ENCODE data around the gene ABCC6.
"Not testable (repeated sequence)": the region's sequence is repeated elsewhere in the genome, so short reads cannot be mapped to it uniquely, and the experiment has no call there.

ABCC6 gene

GRCh38 chr16:16197966-16198365 lies 25.3 kb downstream of the ABCC6 start:
- H3K27ac ChIP-seq = no peak overlapping the region
- no peak for TF ChIP-seq CTCF (conservative IDR thresholded peaks at IDR 0.05)

GRCh38 chr16:16197331-16197730 lies 26.0 kb downstream of the ABCC6 start:
- TF ChIP-seq CTCF (conservative IDR thresholded peaks at IDR 0.05) = no peak
- H3K27ac ChIP-seq = no peak overlapping the region

GRCh38 chr16:16196099-16196498 lies 27.2 kb downstream of the ABCC6 start:
- no peak for TF ChIP-seq CTCF (conservative IDR thresholded peaks at IDR 0.05)
- H3K27ac ChIP-seq = no peak overlapping the region

GRCh38 chr16:16191493-16192167 lies 31.7 kb downstream of the ABCC6 start:
- no peak for TF ChIP-seq CTCF (conservative IDR thresholded peaks at IDR 0.05)
- H3K27ac ChIP-seq = no peak overlapping the region

- H3K27ac ChIP-seq = not testable (repeated sequence)
Measured at GRCh38 chr16:16190966-16191365, 32.3 kb downstream of the ABCC6 start.

- H3K27ac ChIP-seq = no peak overlapping the region
- no peak for TF ChIP-seq CTCF (conservative IDR thresholded peaks at IDR 0.05)
Measured at GRCh38 chr16:16190546-16190945, 32.7 kb downstream of the ABCC6 start.

- TF ChIP-seq CTCF (conservative IDR thresholded peaks at IDR 0.05) = no peak
- no peak overlapping the region for H3K27ac ChIP-seq
Measured at GRCh38 chr16:16189842-16190241, 33.5 kb downstream of the ABCC6 start.

GRCh38 chr16:16188827-16189226 lies 34.5 kb downstream of the ABCC6 start:
- no peak for TF ChIP-seq CTCF (conservative IDR thresholded peaks at IDR 0.05)
- H3K27ac ChIP-seq = no peak overlapping the region

All from VCaP (cell line).